ENCODE data around the gene GGA1.
A peak's percentile ranks its signal among the peaks of the same experiment; 100 is the strongest.

DNA sequence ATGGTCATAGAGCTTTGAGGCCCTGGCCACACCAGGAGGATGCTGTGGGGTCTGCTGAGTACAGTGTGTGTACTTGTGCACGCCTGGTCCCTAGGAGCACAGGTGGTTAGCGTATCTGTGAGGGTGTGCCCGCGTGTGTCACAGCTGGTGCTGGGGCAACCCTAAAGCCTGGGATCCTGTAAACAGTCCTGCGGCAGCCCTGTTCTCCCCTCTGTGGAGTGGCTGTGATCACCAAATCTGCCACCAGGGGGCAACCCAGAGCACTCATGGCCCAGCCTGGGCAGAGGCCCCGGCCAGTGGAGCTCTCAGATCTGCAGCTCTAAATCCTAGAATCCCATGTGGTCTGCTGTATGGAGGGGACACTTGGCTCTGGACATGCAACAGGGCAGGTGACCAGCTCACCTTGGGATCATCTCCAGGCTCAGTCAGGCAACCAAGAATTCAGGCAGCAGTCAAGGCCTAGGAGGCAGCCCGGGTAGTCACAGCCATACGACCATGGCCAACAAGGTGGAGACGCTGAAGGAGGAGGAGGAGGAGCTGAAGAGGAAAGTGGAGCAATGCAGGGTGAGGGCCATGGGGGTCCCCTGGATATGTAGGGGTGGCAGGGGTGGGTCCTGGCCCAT, 34.7 kb downstream of the GGA1 start:
- TF ChIP-seq, protein P1, sequence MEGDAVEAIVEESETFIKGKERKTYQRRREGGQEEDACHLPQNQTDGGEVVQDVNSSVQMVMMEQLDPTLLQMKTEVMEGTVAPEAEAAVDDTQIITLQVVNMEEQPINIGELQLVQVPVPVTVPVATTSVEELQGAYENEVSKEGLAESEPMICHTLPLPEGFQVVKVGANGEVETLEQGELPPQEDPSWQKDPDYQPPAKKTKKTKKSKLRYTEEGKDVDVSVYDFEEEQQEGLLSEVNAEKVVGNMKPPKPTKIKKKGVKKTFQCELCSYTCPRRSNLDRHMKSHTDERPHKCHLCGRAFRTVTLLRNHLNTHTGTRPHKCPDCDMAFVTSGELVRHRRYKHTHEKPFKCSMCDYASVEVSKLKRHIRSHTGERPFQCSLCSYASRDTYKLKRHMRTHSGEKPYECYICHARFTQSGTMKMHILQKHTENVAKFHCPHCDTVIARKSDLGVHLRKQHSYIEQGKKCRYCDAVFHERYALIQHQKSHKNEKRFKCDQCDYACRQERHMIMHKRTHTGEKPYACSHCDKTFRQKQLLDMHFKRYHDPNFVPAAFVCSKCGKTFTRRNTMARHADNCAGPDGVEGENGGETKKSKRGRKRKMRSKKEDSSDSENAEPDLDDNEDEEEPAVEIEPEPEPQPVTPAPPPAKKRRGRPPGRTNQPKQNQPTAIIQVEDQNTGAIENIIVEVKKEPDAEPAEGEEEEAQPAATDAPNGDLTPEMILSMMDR (IDR thresholded peaks at IDR 0.05; ENCODE audit: low read depth, low read length): peak; percentile 95
- TF ChIP-seq EZH2phosphoT487 (IDR thresholded peaks at IDR 0.05; ENCODE audit: low read depth): no peak
